HG03039 (cell line): ENCODE data around the gene SLCO2B1.

ENCODE experiments used
- ATAC-seq: cut with Tn5 transposase; IDR thresholded peaks from one replicate; pipeline ENCODE4 v1.9.1; 2021; ENCODE audit warnings: mild to moderate bottlenecking, moderate library complexity; ENCODE audit not compliant: unreplicated experiment

SLCO2B1 gene

DNA sequence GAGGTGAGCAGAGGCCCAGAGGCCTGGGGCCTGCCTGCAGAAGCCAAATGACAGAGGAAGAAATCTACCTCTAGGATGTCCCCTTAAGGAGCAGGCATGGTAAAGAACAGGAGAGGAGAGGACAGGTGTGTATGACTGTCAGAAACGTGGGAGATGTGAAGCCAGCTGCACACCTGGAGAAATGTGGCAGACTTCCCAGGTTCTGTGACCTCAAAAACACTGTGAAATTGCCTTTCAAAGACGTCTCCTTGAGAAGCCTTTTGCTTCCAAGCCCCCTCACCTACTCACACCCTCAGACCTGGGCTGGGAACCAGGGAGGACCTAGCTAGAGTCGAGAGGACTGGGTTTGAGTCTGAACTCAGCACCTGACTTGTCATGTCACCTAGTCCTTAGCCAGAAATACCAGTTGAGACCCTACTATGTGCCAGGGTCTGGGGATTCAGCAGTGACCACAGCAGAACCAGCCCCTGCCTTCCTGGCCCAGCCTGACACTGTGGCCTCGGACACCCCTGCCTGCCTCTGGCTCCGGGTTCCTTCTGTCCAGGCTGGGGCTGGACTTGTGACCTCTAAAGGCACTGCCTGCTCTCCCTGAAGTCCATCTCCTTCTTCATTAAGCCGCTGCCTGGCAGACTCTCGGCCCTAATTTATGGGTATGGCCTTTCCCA lies 95.2 kb downstream of the SLCO2B1 start:
- no peak for ATAC-seq

DNA sequence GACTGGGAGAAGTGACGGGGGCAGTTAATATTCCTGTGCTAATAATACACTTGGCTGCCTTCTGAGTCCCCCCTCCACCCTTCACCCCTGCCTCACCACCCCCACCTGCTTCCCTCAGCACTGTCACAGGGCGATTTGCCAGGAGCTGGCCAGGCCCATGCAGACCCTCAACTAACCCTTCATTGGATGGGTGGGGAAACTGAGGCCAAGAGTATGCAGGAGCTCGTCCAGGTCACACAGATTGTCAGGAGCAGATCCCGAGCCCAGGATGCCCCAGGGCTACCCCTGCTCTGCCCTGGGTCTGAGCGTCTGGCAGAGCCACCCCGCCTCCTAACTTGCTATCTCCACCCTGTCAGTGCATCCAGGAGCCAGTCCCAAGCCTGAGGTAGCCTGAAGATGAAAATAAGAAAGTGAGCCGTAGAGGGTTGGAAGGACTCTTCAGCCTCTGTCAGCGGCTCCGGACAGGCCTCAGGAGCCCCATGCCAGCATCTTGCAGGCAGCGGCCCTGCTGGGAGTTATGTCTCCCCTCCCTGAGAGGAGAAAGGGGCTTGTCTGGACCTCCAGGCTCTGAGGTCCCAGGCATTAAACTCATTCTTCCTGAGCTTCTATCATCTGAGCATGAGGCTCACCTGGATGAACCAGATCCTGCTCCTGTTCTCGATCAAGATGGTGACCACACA lies 95.9 kb downstream of the SLCO2B1 start:
- ATAC-seq: no peak

DNA sequence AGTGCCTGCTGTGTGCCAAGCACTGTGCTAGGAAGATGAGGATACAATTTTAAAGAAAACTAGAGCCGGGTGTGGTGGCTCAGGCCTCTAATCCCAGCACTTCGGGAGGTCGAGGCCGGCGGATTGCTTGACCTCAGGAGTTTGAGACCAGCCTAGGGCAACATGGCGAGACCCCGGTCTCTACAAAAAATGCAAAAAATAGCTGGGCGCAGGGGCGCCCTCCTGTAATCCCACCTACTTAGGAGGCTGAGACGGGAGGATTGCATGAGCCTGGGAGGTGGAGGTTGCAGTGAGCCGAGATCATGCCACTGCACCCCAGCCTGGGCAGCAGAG lies 98.0 kb downstream of the SLCO2B1 start:
- no peak for ATAC-seq

DNA sequence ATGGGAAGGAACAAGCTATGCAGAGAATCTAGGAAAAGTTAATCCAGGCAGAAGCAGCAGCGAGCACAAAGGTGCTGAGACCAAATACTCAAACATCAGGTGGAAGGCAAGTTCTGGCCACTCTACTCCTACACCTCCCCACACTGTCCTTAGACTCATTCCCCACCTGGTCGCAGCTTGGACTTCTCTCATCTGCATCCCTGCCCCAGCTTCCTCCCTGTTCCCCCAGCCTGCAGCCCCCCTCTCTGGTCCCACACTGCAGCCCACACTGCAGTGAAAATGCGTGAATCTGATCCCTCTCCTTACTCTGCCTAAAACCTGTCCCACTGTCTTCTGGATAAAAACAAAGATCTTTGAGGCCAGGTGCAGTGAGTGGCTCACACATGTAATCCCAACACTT lies 98.8 kb downstream of the SLCO2B1 start:
- no peak for ATAC-seq

DNA sequence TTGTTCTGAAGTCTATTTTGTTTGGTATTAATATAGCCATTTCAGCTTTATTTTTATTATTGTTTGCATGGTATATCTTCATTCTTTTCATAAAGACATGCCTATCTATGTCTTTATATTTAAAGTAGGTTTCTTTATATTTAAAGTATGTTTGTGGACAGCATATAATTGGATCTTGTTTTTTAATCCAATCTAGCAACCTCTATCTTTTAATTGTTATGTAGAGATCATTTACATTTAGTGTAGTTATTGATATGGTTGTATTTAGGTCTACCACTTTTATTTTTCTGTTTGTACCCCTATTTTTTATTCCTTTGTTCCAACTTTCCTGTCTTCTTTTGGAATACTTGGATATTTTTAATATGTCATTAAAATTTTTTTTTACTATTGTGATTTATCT lies 103.4 kb downstream of the SLCO2B1 start:
- no peak for ATAC-seq
